Upper lobe of right lung (tissue), 1 donor: ENCODE data around the gene MITF. TPM values are rescaled to one million over a fixed set of nuclear protein-coding genes. Genes with fewer than 3 reads are reported as not detected.

Experiments
- ATAC-seq: fragments of 200-7000 bp; cut with Tn5 transposase; one replicate; pipeline ENCODE4 v1.9.1; 2020; ENCODE audit warnings: mild to moderate bottlenecking, moderate library complexity
- DNase-seq: peaks from one replicate; pipeline ENCODE4 v3.0.0-alpha.2; 2020
- H3K27ac ChIP-seq: fragments of 200-600 bp; one replicate; pipeline ENCODE4 v1.8.0; 2022
- H3K27me3 ChIP-seq: fragments of 200-600 bp; one replicate; pipeline ENCODE4 v1.8.0; 2022; ENCODE audit warnings: mild to moderate bottlenecking
- H3K36me3 ChIP-seq: fragments of 200-600 bp; one replicate; pipeline ENCODE4 v1.8.0; 2022
- H3K4me1 ChIP-seq: fragments of 200-600 bp; one replicate; pipeline ENCODE4 v1.8.0; 2022
- H3K4me3 ChIP-seq: fragments of 200-600 bp; one replicate; pipeline ENCODE4 v1.8.0; 2022; ENCODE audit warnings: mild to moderate bottlenecking
- H3K9me3 ChIP-seq: fragments of 200-600 bp; one replicate; pipeline ENCODE4 v1.8.0; 2022
- CTCF ChIP-seq: fragments of 200-600 bp; IDR thresholded peaks from one replicate; pipeline ENCODE4 v1.8.0; 2022; ENCODE audit warnings: antibody characterized with exemption
- intact Hi-C: fragments of 100-400 bp; cut with DNase I; formaldehyde crosslinking; loops from one replicate; pipeline ENCODE4 v1.11.0; 2022
- total RNA-seq: library from RNA; stranded (reverse); fragmentation: NEBNext Ultra II Directional; extraction: Animal tissue kit (Norgen Biotek cat#: 25700); gene quantifications from one replicate; pipeline ENCODE4 v1.2.1, GENCODE V29; 2021
- donor health status: DM: no; HTN: yes; CAD: no; lungs with severe emphysema.

Gene MITF
- total RNA-seq, 1 donor from 2014 or later, result 29.5 TPM

- DNase-seq (no peak), ATAC-seq (no peak)
- no peaks in the 10 kb centered on the region for H3K9me3 ChIP-seq
- no peak overlapping the region for H3K4me3 ChIP-seq
- no peaks in the 10 kb centered on the region for H3K36me3 ChIP-seq
- intact Hi-C loops, result no loop called here
- H3K4me1 ChIP-seq, result no peaks in the 10 kb centered on the region
- H3K27ac ChIP-seq, result no peak overlapping the region
- H3K27me3 ChIP-seq, result no peaks in the 10 kb centered on the region
- no peak for TF ChIP-seq CTCF
These were observed 133.6 kb downstream of the MITF start for GRCh38 chr3:69872783-69873378.

- DNase-seq (no peak), ATAC-seq (no peak)
- no peaks in the 10 kb centered on the region for H3K27me3 ChIP-seq
- H3K27ac ChIP-seq, result no peak overlapping the region
- no peaks in the 10 kb centered on the region for H3K36me3 ChIP-seq
- TF ChIP-seq CTCF, result no peak
- H3K4me1 ChIP-seq, result peaks cover 5% of the 10 kb centered on the region
- no peaks in the 10 kb centered on the region for H3K9me3 ChIP-seq
- intact Hi-C loops, result no loop called here
- no peak overlapping the region for H3K4me3 ChIP-seq
These were observed 136.8 kb downstream of the MITF start for GRCh38 chr3:69876073-69876472.

- H3K4me3 ChIP-seq, result no peak overlapping the region
- TF ChIP-seq CTCF, result no peak
- DNase-seq (no peak), ATAC-seq (no peak)
- H3K4me1 ChIP-seq, result peaks cover 5% of the 10 kb centered on the region
- H3K36me3 ChIP-seq, result no peaks in the 10 kb centered on the region
- H3K27me3 ChIP-seq, result no peaks in the 10 kb centered on the region
- H3K27ac ChIP-seq, result no peak overlapping the region
- no peaks in the 10 kb centered on the region for H3K9me3 ChIP-seq
- intact Hi-C loops, result no loop called here
These were observed 139.0 kb downstream of the MITF start for GRCh38 chr3:69878254-69878653.

- TF ChIP-seq CTCF, result no peak
These were observed 139.8 kb downstream of the MITF start for GRCh38 chr3:69879051-69879450.

GRCh38 chr3:69880069-69880640, 140.9 kb downstream of the MITF start:
- no peak for TF ChIP-seq CTCF
- Histone ChIP-seq H3K27me3 (no peaks in the 10 kb centered on the region), H3K9me3 (no peaks in the 10 kb centered on the region), H3K27ac (no peak overlapping the region), H3K4me3 (no peak overlapping the region), H3K36me3 (peaks cover 3% of the 10 kb centered on the region), H3K4me1 (peaks cover 5% of the 10 kb centered on the region)
- intact Hi-C loops, result no loop called here
- no peak for ATAC-seq
- no peak for DNase-seq

More at GRCh38 chr3:69879051-69879450, 139.8 kb downstream of the MITF start:
- intact Hi-C loops, result no loop called here
- peaks cover 5% of the 10 kb centered on the region for H3K4me1 ChIP-seq
- no peaks in the 10 kb centered on the region for H3K27me3 ChIP-seq
- no peaks in the 10 kb centered on the region for H3K36me3 ChIP-seq
- ATAC-seq, result no peak
- no peak for DNase-seq
- H3K27ac ChIP-seq, result no peak overlapping the region
- H3K9me3 ChIP-seq, result no peaks in the 10 kb centered on the region
- H3K4me3 ChIP-seq, result no peak overlapping the region
